Colonic mucosa (tissue), 4 donors: Measurements from ENCODE around the gene QRICH2. TPM values are rescaled to one million over a fixed set of nuclear protein-coding genes. Genes with fewer than 3 reads are reported as not detected.

Experiments used
- DNase-seq: peaks from one replicate; pipeline ENCODE4 v3.0.0-alpha.2; 2020
- H3K27ac ChIP-seq: fragments of 200-600 bp; one replicate; pipeline ENCODE4 v1.8.0; 2021
- H3K27me3 ChIP-seq: fragments of 200-600 bp; one replicate; pipeline ENCODE4 v1.8.0; 2021
- H3K36me3 ChIP-seq: fragments of 200-600 bp; one replicate; pipeline ENCODE4 v1.8.0; 2021
- H3K4me1 ChIP-seq: fragments of 200-600 bp; one replicate; pipeline ENCODE4 v1.8.0; 2021; ENCODE audit warnings: mild to moderate bottlenecking
- H3K4me3 ChIP-seq: fragments of 200-600 bp; one replicate; pipeline ENCODE4 v1.8.0; 2021
- H3K9ac ChIP-seq, 2 donors: one replicate each; pipeline ENCODE4 v1.7.0; 2013; ENCODE audit warnings: control low read depth in 2 of 2, low read depth in 2 of 2, low read length in 2 of 2
- H3K9me3 ChIP-seq: fragments of 200-600 bp; one replicate; pipeline ENCODE4 v1.8.0; 2021
- intact Hi-C: fragments of 100-400 bp; cut with DNase I; formaldehyde crosslinking; loops from one replicate; pipeline ENCODE4 v1.14.1; 2022
- total RNA-seq, 2 donors: library from RNA; stranded (reverse); fragmentation: NEBNext Ultra II Directional in 1 of 2; extraction: Animal tissue kit (Norgen Biotek cat#: 25700) in 1 of 2; gene quantifications; one replicate each; pipeline ENCODE4 v1.2.1, GENCODE V29; 2021
- TF ChIP-seq, protein P1 (sequence below): fragments of 200-600 bp; IDR thresholded peaks from one replicate; pipeline ENCODE4 v1.8.0; 2022; ENCODE audit warnings: antibody characterized with exemption, mild to moderate bottlenecking
- donor health status: healthy.
- donor health status: DM: no; HTN: no; CAD: no.
- donor health status: DM: no; HTN: no; CAD: no.

QRICH2 gene
- total RNA-seq, 2 donors from 2014 or later = 1.2 to 5.7 TPM

DNA sequence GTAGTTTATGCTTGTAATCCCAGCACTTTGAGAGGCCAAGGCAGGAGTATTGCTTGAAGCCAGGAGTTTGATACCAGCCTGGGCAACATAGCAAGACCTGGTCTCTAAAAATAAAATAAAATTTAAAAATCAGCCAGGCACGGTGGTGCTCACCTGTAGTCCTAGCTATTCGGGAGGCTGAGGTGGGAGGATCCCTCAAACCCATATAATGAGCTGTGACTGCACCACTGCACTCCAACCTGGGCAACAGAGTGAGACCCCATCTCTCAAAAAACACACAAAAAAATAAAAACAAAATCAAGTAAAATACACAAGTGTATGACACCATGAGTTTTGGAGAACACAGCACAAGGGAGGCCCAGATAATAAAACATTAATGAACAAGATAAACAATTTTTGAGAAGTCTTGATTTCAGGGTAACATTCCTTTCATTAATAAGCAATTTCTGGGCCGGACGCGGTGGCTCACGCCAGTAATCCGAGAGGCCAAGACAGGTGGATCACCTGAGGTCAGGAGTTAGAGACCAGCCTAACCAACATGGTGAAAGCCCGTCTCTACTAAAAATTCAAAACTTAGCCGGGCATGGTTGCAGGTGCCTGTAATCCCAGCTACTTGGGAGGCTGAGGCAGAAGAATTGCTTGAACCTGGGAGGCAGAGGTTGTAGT lies 27.8 kb upstream of the QRICH2 start:
- no peak overlapping the region for H3K9ac ChIP-seq
- no peak overlapping the region for H3K27ac ChIP-seq
- H3K36me3 ChIP-seq = no peaks in the 10 kb centered on the region
- peaks cover 5% of the 10 kb centered on the region for H3K4me1 ChIP-seq
- intact Hi-C loops = no loop called here
- H3K4me3 ChIP-seq = no peak overlapping the region
- TF ChIP-seq, protein P1, sequence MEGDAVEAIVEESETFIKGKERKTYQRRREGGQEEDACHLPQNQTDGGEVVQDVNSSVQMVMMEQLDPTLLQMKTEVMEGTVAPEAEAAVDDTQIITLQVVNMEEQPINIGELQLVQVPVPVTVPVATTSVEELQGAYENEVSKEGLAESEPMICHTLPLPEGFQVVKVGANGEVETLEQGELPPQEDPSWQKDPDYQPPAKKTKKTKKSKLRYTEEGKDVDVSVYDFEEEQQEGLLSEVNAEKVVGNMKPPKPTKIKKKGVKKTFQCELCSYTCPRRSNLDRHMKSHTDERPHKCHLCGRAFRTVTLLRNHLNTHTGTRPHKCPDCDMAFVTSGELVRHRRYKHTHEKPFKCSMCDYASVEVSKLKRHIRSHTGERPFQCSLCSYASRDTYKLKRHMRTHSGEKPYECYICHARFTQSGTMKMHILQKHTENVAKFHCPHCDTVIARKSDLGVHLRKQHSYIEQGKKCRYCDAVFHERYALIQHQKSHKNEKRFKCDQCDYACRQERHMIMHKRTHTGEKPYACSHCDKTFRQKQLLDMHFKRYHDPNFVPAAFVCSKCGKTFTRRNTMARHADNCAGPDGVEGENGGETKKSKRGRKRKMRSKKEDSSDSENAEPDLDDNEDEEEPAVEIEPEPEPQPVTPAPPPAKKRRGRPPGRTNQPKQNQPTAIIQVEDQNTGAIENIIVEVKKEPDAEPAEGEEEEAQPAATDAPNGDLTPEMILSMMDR = no peak
- no peak for DNase-seq
- H3K9me3 ChIP-seq = no peaks in the 10 kb centered on the region
- no peaks in the 10 kb centered on the region for H3K27me3 ChIP-seq

DNA sequence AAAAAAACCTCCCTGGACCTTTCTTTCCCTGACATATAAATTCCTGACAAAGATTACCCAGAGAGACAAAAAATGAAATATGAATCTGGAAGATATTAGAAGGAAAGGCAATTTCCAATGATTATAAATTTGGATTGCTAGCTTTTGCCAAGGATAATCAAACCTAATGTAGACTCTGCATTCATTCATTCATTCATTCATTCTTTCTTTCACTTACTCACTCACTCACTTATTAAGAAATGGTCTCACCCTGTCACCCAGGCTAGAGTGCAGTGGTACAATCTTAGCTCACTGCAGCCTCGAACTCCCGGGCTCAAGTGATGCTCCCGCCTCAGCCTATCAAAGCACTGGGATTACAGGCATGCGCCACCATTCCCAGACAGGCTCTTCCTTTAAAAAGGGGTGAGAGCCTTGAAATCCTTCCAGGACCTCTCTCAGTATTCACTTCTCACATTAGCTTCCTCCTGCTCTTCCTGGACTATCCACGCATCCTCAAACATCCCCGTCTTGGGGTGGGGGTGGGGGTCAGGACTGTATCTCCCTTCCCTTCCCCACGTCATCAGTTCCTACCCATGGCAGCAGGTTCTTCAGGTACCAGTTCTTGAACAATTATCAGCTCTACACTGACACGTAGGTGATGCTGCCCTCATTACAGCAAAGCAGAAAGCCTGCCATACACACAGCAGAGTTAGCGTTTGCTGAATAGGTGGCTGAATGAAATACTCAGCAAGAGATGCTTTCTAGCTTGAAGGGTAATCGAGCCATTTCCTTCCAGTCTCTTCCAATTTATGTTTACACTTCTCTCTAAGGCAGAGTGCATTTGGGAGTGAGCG lies 25.8 kb upstream of the QRICH2 start:
- no peaks in the 10 kb centered on the region for H3K27me3 ChIP-seq
- H3K36me3 ChIP-seq = no peaks in the 10 kb centered on the region
- H3K4me3 ChIP-seq = no peak overlapping the region
- H3K4me1 ChIP-seq = peaks cover 5% of the 10 kb centered on the region
- no peak for DNase-seq
- TF ChIP-seq, protein P1 = no peak
- no peaks in the 10 kb centered on the region for H3K9me3 ChIP-seq
- H3K9ac ChIP-seq = no peak overlapping the region
- intact Hi-C loops = no loop called here
- H3K27ac ChIP-seq = no peak overlapping the region

DNA sequence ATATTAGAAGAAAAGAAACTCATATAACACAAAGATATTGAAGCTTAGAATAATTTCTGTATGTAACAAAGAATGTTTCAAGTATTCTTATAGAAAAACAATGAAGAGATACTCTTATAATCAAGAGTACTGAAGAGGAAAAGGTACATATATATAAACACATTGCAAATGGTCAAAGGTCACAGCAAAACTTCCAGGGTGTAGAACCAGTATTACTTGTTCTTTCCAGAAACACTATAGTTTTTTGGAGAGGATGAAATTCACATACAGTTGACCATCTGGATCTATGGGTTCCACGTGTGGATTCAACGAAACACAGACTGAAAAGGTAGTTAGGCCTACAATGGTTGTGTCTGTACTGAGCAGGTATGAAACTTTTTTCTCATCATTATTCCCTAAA lies 23.0 kb upstream of the QRICH2 start:
- H3K9ac ChIP-seq = no peak overlapping the region
- TF ChIP-seq, protein P1 = no peak
- peaks cover 5% of the 10 kb centered on the region for H3K4me1 ChIP-seq
- H3K27ac ChIP-seq = no peak overlapping the region
- DNase-seq = peak; percentile 57
- no peaks in the 10 kb centered on the region for H3K9me3 ChIP-seq
- intact Hi-C loops = no loop called here
- no peak overlapping the region for H3K4me3 ChIP-seq
- no peaks in the 10 kb centered on the region for H3K36me3 ChIP-seq
- H3K27me3 ChIP-seq = no peaks in the 10 kb centered on the region

DNA sequence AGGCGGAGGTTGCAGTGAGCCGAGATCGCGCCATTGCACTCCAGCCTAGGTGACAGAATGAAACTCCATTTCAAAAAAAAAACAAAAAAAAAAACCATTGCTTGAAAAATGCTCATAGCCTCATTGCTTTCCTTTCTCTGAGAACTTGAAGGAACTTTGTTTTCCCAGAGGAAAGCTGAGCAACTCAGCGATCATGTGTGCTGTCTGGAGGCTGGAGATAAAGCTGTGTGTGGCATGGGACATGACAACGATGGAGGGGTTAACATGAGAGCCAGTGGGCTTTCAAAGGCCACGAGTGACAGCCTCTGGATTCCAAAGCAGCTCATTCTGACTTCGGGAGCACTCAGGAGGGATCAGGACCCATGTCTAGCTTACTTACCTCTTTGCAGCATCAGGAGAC lies 21.6 kb upstream of the QRICH2 start:
- TF ChIP-seq, protein P1 = no peak

DNA sequence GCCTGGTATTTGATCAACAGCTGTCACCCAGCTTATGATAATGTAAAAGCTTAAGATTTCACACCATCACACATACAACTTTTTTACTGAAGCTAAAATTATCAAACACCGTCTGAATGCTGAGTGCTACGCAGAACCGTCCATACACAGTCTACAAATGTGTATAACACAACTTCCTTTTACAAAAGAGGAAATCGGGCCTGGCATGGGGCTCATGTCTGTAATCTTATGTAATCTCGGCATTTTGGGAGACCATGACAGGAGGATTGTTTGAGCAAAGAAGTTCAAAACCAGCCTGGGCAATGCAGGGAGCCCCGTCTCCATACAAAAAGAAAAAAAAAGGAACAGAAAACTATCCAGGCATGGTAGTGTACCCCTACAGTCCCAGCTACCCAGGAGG lies 19.6 kb upstream of the QRICH2 start:
- Histone ChIP-seq H3K4me3 (no peak overlapping the region), H3K36me3 (no peaks in the 10 kb centered on the region), H3K27me3 (no peaks in the 10 kb centered on the region), H3K27ac (no peak overlapping the region), H3K9ac (no peak overlapping the region), H3K9me3 (no peaks in the 10 kb centered on the region), H3K4me1 (peaks cover 5% of the 10 kb centered on the region)
- TF ChIP-seq, protein P1 = no peak
- DNase-seq = no peak
- intact Hi-C loops = no loop called here

More for the DNA sequence above, 21.6 kb upstream of the QRICH2 start:
- Histone ChIP-seq H3K36me3 (no peaks in the 10 kb centered on the region), H3K27me3 (no peaks in the 10 kb centered on the region), H3K27ac (no peak overlapping the region), H3K4me3 (no peak overlapping the region), H3K9ac (no peak overlapping the region), H3K9me3 (no peaks in the 10 kb centered on the region), H3K4me1 (peaks cover 5% of the 10 kb centered on the region)
- DNase-seq = no peak
- intact Hi-C loops = no loop called here
